HG02870 (cell line): ENCODE measurements around the gene MTPN.

ENCODE experiments used
- ATAC-seq: cut with Tn5 transposase; IDR thresholded peaks from one replicate; pipeline ENCODE4 v1.9.1; 2021; ENCODE audit warnings: mild to moderate bottlenecking, moderate library complexity; ENCODE audit not compliant: unreplicated experiment

The MTPN gene

DNA sequence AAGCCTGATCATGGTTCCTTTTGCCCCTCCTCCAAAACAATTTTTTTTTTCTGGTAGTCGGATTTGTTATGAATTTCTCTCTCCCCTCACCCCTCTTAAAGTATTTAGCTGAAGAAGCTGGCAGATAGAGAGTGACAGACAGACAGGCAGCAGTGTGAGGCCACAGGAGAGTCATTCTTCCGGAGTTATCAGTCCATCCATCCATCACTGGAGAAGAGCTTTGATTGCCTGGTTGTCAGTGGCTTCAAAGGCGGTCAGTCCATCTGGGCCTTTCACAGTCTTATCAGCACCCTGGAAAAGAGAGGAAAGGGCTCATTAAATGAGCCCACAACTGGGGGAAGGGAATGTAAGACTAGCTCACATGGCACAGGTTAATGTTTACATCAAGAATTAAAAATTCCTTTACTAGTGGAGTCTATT is 47.4 kb downstream of the MTPN start:
- no peak for ATAC-seq

DNA sequence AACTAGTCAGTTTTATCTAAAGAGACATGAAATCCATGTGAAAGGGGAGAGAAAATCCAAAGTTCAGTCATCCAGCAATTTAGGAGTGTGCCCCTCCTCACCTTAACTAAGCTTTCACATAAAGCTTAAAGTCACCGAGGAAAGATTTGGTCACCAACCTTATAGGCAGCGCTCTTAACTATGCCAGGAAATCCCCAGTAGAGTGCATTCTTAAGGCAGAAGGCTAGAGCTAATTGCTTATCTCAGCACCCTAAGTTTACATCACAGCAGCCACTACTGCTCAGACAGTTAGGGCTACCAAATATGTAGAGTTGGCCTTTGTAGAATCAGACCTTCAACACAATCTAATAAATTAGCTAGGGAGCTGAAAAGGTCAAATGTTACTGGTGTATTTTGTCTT is 47.9 kb downstream of the MTPN start:
- ATAC-seq, result no peak

GRCh38 chr7:135928136-135928535 is 49.0 kb downstream of the MTPN start:
- no peak for ATAC-seq

- no peak for ATAC-seq
Observed at GRCh38 chr7:135925210-135925609, 51.9 kb downstream of the MTPN start.

- ATAC-seq, result no peak
Observed at GRCh38 chr7:135924302-135924701, 52.9 kb downstream of the MTPN start.

GRCh38 chr7:135922263-135922662 is 54.9 kb downstream of the MTPN start:
- ATAC-seq, result no peak

DNA sequence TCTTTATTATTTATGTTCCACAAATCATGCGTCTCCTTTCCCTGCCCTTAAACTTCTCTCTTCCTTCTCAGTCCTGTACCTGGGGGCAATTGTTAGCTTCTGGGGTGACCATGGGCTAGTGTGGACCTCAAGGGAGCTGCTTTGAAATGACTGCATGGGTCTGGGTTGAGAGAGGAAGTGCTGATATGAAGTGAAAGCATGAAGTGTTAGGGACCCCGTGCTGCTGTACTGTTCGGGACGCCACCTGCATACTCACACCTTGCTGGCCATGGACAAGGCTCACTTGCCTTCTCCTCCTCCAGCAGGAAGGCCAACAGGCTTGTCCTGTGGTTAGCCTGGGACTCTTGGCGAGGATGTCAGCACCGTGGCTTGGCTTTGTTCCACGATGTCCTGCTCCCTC is 56.7 kb downstream of the MTPN start:
- peak; percentile 63 for ATAC-seq

GRCh38 chr7:135919071-135919841 is 57.9 kb downstream of the MTPN start:
- no peak for ATAC-seq

DNA sequence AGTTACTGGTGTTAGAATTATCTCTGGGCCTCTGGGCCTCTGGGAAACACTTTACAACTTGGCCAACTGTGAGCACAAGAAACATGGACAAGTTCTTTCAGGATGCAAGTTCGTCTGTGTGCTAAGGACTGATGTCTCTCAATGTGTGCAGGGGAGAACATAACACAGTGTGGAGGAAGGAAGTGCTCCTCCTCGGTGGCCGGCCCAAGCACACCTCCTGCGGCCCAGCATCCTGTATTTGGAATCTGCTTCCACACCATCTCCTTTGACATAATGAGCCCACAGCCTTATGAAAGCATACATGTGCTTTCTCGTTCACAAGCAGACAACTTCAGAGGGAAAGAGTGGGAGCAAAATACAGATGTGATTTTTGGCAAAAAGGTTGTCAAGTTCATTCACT is 59.0 kb downstream of the MTPN start:
- no peak for ATAC-seq

GRCh38 chr7:135917721-135918120 is 59.4 kb downstream of the MTPN start:
- ATAC-seq, result no peak

DNA sequence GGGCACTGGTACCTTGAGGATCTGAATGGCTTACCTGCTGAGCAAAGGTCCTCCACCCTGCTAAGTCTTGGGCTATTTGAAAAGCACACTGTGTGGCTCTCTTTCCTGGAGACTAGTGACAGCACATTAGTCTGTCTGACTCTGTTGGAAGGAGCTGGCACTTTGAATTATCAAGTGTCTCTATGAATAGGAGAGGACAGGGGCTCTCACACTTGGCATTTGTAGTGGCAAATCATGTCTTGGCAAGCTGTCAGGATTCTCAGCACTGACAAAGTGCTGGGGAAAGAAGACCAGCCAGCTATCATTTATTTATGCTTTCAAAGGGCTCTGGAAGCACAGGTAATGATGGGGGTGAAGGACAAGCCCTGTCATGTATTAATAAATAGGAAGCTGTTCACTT is 62.8 kb downstream of the MTPN start:
- ATAC-seq, result no peak

DNA sequence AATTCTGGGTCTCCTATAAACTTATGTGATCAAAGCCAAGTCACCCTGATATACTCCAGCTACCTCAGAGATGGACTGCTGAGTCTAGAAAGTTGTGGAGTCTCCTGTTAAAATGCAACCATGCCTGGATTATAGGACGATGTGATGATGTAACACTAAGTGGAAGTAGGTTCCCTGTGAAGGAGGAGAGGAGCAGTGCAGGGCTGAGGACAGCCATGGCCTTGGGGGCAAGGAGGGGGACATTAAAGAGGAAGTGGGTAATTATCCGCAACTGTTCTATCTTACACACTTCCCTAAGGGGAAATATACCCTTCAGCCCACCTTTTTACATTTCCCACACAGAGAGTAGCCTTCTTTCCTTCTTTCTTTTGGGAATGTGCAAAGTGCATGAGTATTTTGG is 63.8 kb downstream of the MTPN start:
- ATAC-seq, result no peak

DNA sequence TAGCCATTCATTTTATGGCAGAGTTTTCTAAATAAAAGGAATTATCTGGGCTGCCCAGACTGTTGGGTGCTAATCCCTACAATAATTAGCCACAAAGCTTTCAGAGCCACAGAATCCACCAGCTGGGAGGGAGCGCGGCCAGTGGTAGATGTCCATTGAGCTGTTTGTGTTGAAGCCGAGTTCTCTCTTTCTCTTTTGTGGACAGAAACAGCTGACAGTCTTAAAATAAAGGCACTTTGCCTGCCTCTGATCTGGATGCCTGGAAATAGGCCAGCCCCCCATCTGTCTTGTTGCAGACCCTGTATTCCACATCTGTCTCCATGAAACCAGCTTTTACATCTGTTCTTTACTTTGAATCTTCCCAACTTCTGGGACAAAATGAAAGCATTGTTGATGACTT is 66.1 kb downstream of the MTPN start:
- no peak for ATAC-seq

DNA sequence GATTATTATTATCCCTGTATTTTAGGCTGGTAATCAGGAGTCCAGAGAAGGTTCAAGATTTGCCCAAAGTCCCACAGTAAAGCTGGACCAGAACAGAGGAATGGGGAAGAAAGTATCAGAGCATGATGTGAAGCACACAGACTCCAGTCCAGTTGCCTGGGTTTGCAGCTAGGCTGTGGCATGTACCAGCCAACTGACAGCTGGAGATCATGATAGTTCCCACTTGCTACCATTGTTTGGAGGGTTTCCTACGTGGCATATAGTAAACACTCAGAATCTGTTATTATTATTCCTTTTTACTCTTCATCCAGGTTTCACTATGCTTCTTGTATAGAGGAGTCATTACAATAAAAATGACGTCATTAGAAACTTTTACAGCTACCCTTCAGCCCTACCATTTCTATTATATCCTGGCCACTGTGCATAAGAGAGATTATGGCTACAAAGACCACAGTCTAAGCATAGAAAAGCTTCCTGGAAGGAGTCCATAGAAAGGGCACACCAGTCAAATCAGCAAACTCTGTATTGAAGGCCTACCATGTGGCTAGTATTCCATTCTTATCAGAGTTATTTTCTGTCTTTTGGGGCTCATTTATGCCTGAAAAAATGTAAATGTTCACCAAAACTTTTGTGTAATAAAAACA is 66.6 kb downstream of the MTPN start:
- no peak for ATAC-seq

GRCh38 chr7:135905858-135906257 is 71.3 kb downstream of the MTPN start:
- ATAC-seq, result no peak

DNA sequence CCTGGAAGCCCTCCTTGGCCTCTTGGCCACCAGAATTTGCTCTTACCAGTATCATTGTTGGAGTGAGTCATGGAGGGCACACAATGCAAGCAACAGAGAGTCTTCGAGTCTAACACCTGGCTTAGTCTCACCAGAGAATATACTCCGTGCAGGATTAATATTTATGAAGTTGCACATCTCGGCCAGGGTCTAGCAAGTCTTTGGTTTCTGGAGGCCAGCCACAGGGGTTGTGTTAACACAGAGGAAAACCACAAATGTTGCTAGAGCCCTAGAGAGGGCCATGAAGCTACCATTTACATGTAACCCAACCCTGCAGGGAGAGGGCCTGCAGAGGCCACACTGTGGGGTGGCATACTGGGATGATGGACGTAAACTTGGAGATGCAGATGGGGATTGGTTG is 71.8 kb downstream of the MTPN start:
- no peak for ATAC-seq

- no peak for ATAC-seq
Observed at GRCh38 chr7:135904282-135904681, 72.9 kb downstream of the MTPN start.

GRCh38 chr7:135901585-135902540 is 75.3 kb downstream of the MTPN start:
- no peak for ATAC-seq

GRCh38 chr7:135900065-135900546 is 77.1 kb downstream of the MTPN start:
- no peak for ATAC-seq

DNA sequence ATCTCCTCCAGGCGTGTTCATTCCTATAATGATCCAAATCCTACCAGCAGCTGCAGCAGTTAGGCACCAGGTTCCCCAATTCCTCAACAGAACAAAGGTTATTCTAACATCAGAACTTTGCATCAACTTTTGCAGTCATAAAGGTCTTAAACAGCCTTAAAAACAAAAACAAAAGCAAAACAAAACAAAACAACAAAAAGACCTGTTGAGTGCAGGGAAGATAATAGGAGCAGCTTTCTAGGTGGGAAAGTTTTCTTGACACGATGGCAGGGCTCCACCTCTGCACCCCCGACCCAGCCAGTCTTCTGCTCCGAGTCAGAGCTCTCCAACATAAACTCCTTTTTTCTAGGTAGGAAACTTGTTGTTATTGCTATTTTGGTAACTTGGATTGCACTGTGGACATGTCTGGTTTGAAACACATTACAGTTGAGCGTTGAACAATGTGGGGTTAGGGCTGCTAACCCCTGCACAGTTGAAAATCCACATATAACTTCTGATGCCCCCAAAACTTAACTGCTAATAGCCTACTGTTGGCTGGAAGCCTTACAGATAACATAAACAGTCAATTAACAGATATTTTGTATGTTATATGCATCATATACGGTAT is 77.6 kb downstream of the MTPN start:
- ATAC-seq, result no peak

DNA sequence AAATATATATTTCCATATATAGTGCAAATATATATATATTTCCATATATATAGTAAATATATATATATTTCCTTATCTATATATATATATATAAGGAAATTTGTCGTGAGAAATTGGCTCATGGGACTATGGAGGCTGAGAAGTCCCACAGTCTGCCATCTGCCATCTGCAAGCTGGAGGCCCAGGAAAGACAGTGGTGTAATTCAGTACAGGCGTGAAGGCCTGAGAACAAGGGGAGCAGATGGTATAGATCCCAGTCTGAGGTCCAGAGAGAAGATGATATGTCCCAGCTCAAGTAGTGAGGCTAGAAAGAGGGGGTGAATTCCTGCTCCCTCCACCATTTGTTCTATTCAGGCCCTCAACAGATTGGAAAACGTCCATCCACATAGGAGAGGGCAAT is 78.9 kb downstream of the MTPN start:
- ATAC-seq, result no peak
